GM23338 (cell line): ENCODE data around the gene PCDHGB3.

Experiments
- CTCF ChIP-seq, 2 experiments: fragments of 200-600 bp in 1 of 2; sonication (generic) in 1 of 2; conservative IDR thresholded peaks; 2 replicates each; pipeline versions ENCODE4 v1.5.1 to v1.6.1; 2016 to 2017; ENCODE audit warnings: antibody characterized with exemption in 2 of 2, low read depth in 2 of 2, mild to moderate bottlenecking in 2 of 2, moderate library complexity in 1 of 2
- EZH2 ChIP-seq: fragments of 200-600 bp; sonication (generic); IDR thresholded peaks from one replicate; pipeline ENCODE4 v1.8.0; 2017; ENCODE audit warnings: antibody characterized with exemption, mild to moderate bottlenecking, low read depth; ENCODE audit not compliant: unreplicated experiment
- EZH2phosphoT487 ChIP-seq: fragments of 200-600 bp; sonication (generic); IDR thresholded peaks from one replicate; pipeline ENCODE4 v1.8.1; 2018; ENCODE audit warnings: antibody characterized with exemption; ENCODE audit not compliant: unreplicated experiment
- JUNB ChIP-seq: IDR thresholded peaks from one replicate; pipeline ENCODE4 v1.6.1; 2016; ENCODE audit warnings: antibody characterized with exemption; ENCODE audit not compliant: unreplicated experiment
- REST ChIP-seq: IDR thresholded peaks from one replicate; pipeline ENCODE4 v1.6.1; 2018; ENCODE audit warnings: antibody characterized with exemption; ENCODE audit not compliant: unreplicated experiment
- ZNF331 ChIP-seq: fragments of 250-450 bp; sonication (Bioruptor Pico); IDR thresholded peaks from 2 replicates; pipeline ENCODE4 v1.5.0; 2020; ENCODE audit warnings: low read depth, mild to moderate bottlenecking, moderate library complexity

DNA sequence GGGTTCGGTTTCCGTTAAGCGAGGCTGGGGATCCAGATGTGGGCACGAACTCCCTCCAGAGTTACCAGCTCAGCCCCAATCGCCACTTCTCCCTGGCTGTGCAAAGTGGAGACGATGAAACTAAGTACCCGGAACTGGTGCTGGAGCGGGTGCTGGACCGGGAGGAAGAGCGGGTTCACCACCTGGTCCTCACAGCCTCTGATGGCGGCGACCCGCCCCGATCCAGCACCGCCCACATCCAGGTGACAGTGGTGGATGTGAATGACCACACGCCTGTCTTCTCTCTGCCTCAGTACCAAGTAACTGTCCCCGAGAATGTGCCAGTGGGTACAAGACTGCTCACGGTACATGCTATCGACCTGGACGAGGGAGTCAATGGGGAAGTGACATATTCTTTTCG, 13.3 kb downstream of the PCDHGB3 start:
- TF ChIP-seq EZH2 (no peak), CTCF (conservative IDR thresholded peaks at IDR 0.05; ENCODE audit: low read depth in 2 of 2) (no peak), EZH2phosphoT487 (no peak), JUNB (no peak), REST (no peak), ZNF331 (no peak)
